Skeletal muscle satellite cell (primary cell): ENCODE results near the gene RNF130.

Experiments used
- H3K27me3 ChIP-seq: 2 replicates; pipeline ENCODE4 v1.7.0; 2013; ENCODE audit warnings: low read length; ENCODE audit not compliant: control insufficient read depth, insufficient read depth
- H3K36me3 ChIP-seq: 2 replicates; pipeline ENCODE4 v1.7.0; 2013; ENCODE audit warnings: mild to moderate bottlenecking, control low read depth, low read length; ENCODE audit not compliant: insufficient read depth
- H3K4me1 ChIP-seq: 2 replicates; pipeline ENCODE4 v1.7.0; 2013; ENCODE audit warnings: low read length; ENCODE audit not compliant: control insufficient read depth, insufficient read depth
- H3K4me2 ChIP-seq: 2 replicates; pipeline ENCODE4 v1.7.0; 2013; ENCODE audit warnings: mild to moderate bottlenecking, low read length
- H3K4me3 ChIP-seq: 2 replicates; pipeline ENCODE4 v1.7.0; 2013; ENCODE audit warnings: low read length
- H3K9ac ChIP-seq: 2 replicates; pipeline ENCODE4 v1.7.0; 2013; ENCODE audit warnings: mild to moderate bottlenecking, low read depth, low read length, moderate library complexity
- H3K9me3 ChIP-seq: replicated peaks from 2 replicates; pipeline ENCODE4 v1.7.0; 2013; ENCODE audit warnings: mild to moderate bottlenecking, control low read depth, low read length

RNF130 gene

GRCh38 chr5:180100621-180101450 lies 29.3 kb upstream of the RNF130 start:
- no peaks in the 10 kb centered on the region for H3K9me3 ChIP-seq
- H3K27me3 ChIP-seq: no peaks in the 10 kb centered on the region
- no peaks in the 10 kb centered on the region for H3K4me1 ChIP-seq
- H3K4me3 ChIP-seq: no peak overlapping the region
- no peak overlapping the region for H3K4me2 ChIP-seq
- H3K9ac ChIP-seq: no peak overlapping the region
- H3K36me3 ChIP-seq: no peaks in the 10 kb centered on the region

- H3K9me3 ChIP-seq: no peaks in the 10 kb centered on the region
- H3K4me1 ChIP-seq: no peaks in the 10 kb centered on the region
- H3K9ac ChIP-seq: no peak overlapping the region
- no peaks in the 10 kb centered on the region for H3K36me3 ChIP-seq
- H3K4me3 ChIP-seq: no peak overlapping the region
- H3K27me3 ChIP-seq: no peaks in the 10 kb centered on the region
- no peak overlapping the region for H3K4me2 ChIP-seq
Measured at GRCh38 chr5:180099733-180100611, 28.4 kb upstream of the RNF130 start.

DNA sequence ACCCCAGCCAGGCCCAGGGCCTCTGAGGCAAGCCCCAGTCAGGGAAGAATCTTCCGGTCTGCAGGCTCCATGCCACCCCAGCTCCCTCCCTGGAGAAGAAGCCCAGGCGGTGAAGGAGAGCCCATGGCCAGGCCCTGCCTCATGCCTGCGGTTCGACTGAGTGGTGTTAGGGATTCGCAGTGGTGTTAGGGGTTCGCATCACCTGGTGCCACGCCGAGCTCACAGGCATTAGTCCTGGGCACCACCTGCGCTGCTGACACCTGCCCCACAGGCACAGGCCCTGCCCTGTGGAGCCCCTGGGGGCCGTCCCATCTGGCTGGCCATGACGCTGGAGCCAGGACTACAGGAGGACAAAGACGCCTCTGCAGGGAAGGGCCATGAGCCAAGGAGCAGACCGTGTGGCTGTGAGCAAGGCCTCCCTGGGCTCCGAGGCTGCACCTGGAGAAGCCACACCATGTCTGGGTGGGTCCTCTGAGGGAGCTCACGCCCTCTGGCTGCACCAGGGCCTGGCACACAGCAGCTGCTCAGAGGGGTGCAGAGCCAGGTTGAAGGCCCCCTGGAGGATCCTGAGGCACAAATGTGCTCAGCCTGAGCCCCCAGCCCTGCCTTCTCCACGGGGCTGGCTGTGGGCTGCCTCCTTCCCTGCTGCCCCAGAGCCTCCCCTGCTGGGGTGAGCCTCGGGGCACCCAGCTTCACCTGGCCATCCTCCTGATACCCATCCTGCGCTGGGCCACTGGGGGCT lies 27.6 kb upstream of the RNF130 start:
- Histone ChIP-seq H3K4me1 (no peaks in the 10 kb centered on the region), H3K9ac (no peak overlapping the region), H3K27me3 (no peaks in the 10 kb centered on the region), H3K9me3 (no peaks in the 10 kb centered on the region), H3K4me3 (no peak overlapping the region), H3K4me2 (no peak overlapping the region), H3K36me3 (no peaks in the 10 kb centered on the region)

DNA sequence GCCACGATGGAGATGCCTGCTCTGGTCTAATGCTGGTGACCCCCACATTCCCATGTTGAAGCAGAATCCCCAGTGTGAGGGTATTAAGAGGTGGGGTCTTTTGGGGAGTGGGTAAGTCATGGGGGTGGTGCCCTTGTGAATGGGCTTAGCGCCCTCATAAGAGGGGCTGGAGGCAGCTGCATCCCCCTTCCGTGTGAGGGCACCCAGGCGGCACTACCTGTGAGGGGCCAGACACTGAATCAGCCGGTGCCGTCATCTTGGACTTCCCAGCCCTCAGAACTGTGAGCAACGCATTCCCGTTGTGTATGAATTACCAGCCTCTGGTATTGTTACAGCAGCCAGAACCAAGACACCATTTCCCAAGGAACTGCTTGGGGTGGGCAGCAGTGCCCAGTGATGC lies 27.0 kb upstream of the RNF130 start:
- H3K4me2 ChIP-seq: no peak overlapping the region
- no peaks in the 10 kb centered on the region for H3K9me3 ChIP-seq
- H3K4me3 ChIP-seq: no peak overlapping the region
- no peaks in the 10 kb centered on the region for H3K27me3 ChIP-seq
- no peak overlapping the region for H3K9ac ChIP-seq
- H3K36me3 ChIP-seq: no peaks in the 10 kb centered on the region
- H3K4me1 ChIP-seq: no peaks in the 10 kb centered on the region

DNA sequence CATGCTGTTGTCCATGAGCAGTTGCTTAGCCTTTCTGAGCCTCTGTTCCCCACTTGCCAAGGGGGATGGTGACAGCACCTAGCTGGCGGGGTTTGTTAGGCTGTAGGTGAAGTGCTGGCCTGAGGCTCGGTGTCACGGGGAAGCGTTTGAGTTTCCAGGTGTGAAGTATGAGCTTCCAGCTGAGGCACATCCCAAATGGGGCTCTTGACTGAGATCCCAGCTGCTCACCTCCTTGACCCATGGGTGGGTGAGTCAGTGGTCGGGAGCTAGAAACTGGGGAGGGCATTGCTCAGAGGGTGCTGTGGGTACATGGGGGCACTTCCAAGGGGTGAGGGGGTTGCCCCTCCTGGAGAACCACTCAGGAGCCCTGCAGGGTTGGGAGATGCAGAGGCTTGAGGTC lies 26.4 kb upstream of the RNF130 start:
- Histone ChIP-seq H3K9me3 (no peaks in the 10 kb centered on the region), H3K4me2 (no peak overlapping the region), H3K9ac (no peak overlapping the region), H3K36me3 (no peaks in the 10 kb centered on the region), H3K4me3 (no peak overlapping the region), H3K4me1 (no peaks in the 10 kb centered on the region), H3K27me3 (no peaks in the 10 kb centered on the region)

- H3K27me3 ChIP-seq: no peaks in the 10 kb centered on the region
- H3K4me3 ChIP-seq: no peak overlapping the region
- no peaks in the 10 kb centered on the region for H3K36me3 ChIP-seq
- H3K4me1 ChIP-seq: no peaks in the 10 kb centered on the region
- H3K9me3 ChIP-seq: no peaks in the 10 kb centered on the region
- H3K9ac ChIP-seq: no peak overlapping the region
- H3K4me2 ChIP-seq: no peak overlapping the region
Measured at GRCh38 chr5:180097163-180097894, 25.8 kb upstream of the RNF130 start.

GRCh38 chr5:180096616-180097015 lies 25.1 kb upstream of the RNF130 start:
- Histone ChIP-seq H3K4me1 (no peaks in the 10 kb centered on the region), H3K36me3 (no peaks in the 10 kb centered on the region), H3K9me3 (no peaks in the 10 kb centered on the region), H3K9ac (no peak overlapping the region), H3K4me2 (no peak overlapping the region), H3K27me3 (no peaks in the 10 kb centered on the region), H3K4me3 (no peak overlapping the region)

DNA sequence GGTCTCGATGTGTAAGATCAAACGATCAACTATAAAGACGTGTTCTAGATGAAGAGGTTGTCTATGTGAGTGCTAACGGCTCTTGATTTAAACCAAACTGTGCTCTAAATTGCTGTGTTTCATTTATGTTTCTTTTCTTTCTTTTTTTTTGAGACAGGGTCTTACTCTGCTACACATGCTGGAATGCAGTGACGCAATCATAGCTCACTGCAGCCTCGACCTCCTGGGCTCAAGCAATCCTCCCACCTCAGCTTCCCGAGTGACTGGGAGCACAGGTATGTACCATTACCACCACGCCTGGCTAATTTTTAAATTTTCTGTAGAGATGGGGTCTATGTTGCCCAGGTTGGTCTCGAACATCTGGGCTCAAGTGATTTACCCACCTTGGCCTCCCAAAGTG lies 24.0 kb upstream of the RNF130 start:
- peaks cover 6% of the 10 kb centered on the region for H3K27me3 ChIP-seq
- H3K4me1 ChIP-seq: peaks cover 4% of the 10 kb centered on the region
- no peak overlapping the region for H3K9ac ChIP-seq
- no peaks in the 10 kb centered on the region for H3K36me3 ChIP-seq
- no peaks in the 10 kb centered on the region for H3K9me3 ChIP-seq
- no peak overlapping the region for H3K4me3 ChIP-seq
- H3K4me2 ChIP-seq: no peak overlapping the region

DNA sequence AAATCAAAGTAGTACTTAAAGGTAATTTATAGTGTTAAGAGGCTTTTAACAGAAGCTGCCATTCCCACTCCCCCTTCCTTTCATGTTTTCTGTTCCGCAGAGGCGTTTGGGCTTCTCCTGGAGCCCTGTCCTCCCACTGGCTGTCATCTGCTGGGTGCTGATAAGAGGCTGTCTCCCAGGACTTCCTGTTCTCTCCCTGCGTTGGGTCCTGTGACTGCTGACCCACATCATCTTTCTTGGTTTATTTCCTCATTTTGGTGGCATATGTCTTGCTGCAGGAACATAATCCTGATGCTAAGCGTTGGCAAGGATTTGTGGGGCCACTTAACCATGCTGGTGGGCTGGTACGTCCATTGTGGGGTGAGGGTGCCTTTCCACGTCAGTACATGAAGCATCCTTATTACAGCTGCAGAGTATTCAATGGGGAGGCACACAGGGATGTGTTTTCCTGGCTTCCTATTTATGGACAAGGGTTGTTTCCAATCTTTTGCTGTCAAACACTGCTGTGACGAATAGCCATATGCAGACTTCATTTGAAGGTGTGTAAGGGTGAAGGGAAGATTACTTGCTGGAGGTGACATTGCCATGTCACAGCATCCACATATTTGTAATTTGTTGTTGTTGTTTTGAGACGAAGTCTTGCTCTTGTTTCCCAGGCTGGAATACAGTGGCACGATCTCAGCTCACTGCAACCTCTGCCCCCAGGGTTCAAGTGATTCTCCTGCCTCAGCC lies 22.3 kb upstream of the RNF130 start:
- no peaks in the 10 kb centered on the region for H3K36me3 ChIP-seq
- no peaks in the 10 kb centered on the region for H3K9me3 ChIP-seq
- H3K4me2 ChIP-seq: no peak overlapping the region
- no peak overlapping the region for H3K9ac ChIP-seq
- no peak overlapping the region for H3K4me3 ChIP-seq
- peaks cover 8% of the 10 kb centered on the region for H3K27me3 ChIP-seq
- H3K4me1 ChIP-seq: peaks cover 8% of the 10 kb centered on the region

DNA sequence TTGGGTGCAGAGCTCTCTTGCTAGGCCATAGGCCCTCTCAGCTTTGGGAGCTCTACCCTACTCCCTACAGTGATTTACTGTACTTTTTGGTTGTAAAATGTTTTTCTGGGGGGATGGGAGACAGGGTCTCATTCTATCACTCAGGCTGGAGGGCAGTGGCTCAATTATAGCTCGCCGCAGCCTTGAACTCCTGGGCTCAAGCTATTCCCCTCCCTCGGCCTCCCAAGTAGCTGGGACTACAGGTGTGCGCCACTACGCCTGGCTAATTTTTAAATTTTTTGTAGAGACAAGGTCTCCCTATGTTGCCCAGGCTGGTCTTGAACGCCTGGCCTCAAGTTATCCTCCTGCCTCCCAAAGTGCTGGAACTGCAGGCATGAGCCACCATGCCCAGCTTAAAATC lies 21.7 kb upstream of the RNF130 start:
- Histone ChIP-seq H3K4me2 (no peak overlapping the region), H3K4me1 (peaks cover 8% of the 10 kb centered on the region), H3K4me3 (no peak overlapping the region), H3K9me3 (no peaks in the 10 kb centered on the region), H3K36me3 (no peaks in the 10 kb centered on the region), H3K9ac (no peak overlapping the region), H3K27me3 (peaks cover 8% of the 10 kb centered on the region)
